Measurements from ENCODE around the gene EFR3B.

DNA sequence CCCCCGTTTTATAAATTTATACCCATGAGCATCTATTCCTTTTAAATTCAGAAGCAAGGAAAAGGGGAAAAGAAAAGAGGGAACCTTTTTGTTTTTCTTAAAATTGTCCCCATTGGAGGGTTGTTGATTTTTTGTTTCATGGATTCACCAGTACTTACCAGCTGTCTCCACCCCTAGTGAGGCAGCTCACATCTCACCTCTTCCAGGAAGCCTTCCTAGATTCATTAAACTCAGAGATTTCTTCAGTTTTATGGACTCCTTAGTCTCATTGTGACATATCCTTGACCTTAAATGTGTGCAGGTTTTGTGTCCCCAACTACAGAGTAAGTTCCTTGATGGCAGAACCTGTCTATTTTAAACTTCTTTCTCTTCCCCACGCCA is 35.9 kb downstream of the EFR3B start:
- TF ChIP-seq CTCF (IDR thresholded peaks at IDR 0.05) (no peak), POLR2A (IDR thresholded peaks at IDR 0.05) (no peak)
